Karpas-422 (cell line): ENCODE results near the gene PIK3R1. TPM values are rescaled to one million over a fixed set of nuclear protein-coding genes. Genes with fewer than 3 reads are reported as not detected.
"Not testable (repeated sequence)": the region's sequence is repeated elsewhere in the genome, so short reads cannot be mapped to it uniquely, and the experiment has no call there.

ENCODE experiments used
- DNase-seq: peaks from one replicate; pipeline ENCODE4 v3.0.0-alpha.2; 2015
- H2AFZ ChIP-seq: fragments of 200-600 bp; sonication (generic); 2 replicates; pipeline ENCODE4 v1.6.1; 2014; ENCODE audit warnings: antibody characterized with exemption, low read length, mixed read lengths
- H3K27ac ChIP-seq: fragments of 200-600 bp; sonication (generic); 2 replicates; pipeline ENCODE4 v1.5.1; 2014; ENCODE audit warnings: mild to moderate bottlenecking, low read length, moderate library complexity
- H3K27me3 ChIP-seq: fragments of 200-600 bp; sonication (generic); 2 replicates; pipeline ENCODE4 v1.6.1; 2014; ENCODE audit warnings: low read length, mixed read lengths
- H3K36me3 ChIP-seq: fragments of 200-600 bp; sonication (generic); 2 replicates; pipeline ENCODE4 v1.6.1; 2014; ENCODE audit warnings: low read length, mixed read lengths; ENCODE audit not compliant: insufficient read depth
- H3K4me1 ChIP-seq: fragments of 200-600 bp; sonication (generic); 2 replicates; pipeline ENCODE4 v1.6.1; 2014; ENCODE audit warnings: mild to moderate bottlenecking, low read length, mixed read lengths
- H3K4me2 ChIP-seq: fragments of 200-600 bp; sonication (generic); 2 replicates; pipeline ENCODE4 v1.6.1; 2014; ENCODE audit warnings: low read length, low read depth, mild to moderate bottlenecking; ENCODE audit not compliant: poor library complexity, severe bottlenecking
- H3K4me3 ChIP-seq: fragments of 200-600 bp; sonication (generic); 2 replicates; pipeline ENCODE4 v1.5.1; 2014; ENCODE audit warnings: mild to moderate bottlenecking, antibody characterized with exemption, low read length, mixed read lengths
- H3K79me2 ChIP-seq: fragments of 200-600 bp; sonication (generic); 2 replicates; pipeline ENCODE4 v1.6.1; 2014; ENCODE audit warnings: mild to moderate bottlenecking, low read length, mixed read lengths
- H3K9ac ChIP-seq: fragments of 200-600 bp; sonication (generic); 2 replicates; pipeline ENCODE4 v1.6.0; 2014; ENCODE audit warnings: low read length
- H3K9me2 ChIP-seq: fragments of 200-600 bp; sonication (generic), shearing (Covaris generic); replicated peaks from 2 replicates; pipeline ENCODE4 v1.6.0; 2014; ENCODE audit warnings: mild to moderate bottlenecking, low read length, moderate library complexity; ENCODE audit not compliant: insufficient read depth
- H3K9me3 ChIP-seq: fragments of 300-700, 200-600 bp; sonication (generic); 2 replicates; pipeline ENCODE4 v1.6.1; 2014; ENCODE audit warnings: low read length, mixed read lengths
- H4K20me1 ChIP-seq: fragments of 200-600 bp; sonication (generic); 2 replicates; pipeline ENCODE4 v1.6.1; 2014; ENCODE audit warnings: mild to moderate bottlenecking, antibody characterized with exemption, low read length, low read depth; ENCODE audit not compliant: insufficient read depth
- total RNA-seq: library from RNA; depleted of rRNA; stranded (reverse); fragments of >200 nt; shearing (Covaris generic); gene quantifications from 2 replicates; pipeline ENCODE4 v1.2.3, GENCODE V29; 2014; ENCODE audit warnings: low replicate concordance

The PIK3R1 gene
- total RNA-seq, 1 experiment from 2014 or later: 24.0 TPM

- Histone ChIP-seq H2AFZ (no peak overlapping the region), H3K79me2 (peaks cover 91% of the 10 kb centered on the region), H3K27me3 (no peaks in the 10 kb centered on the region), H3K9me3 (no peaks in the 10 kb centered on the region), H3K4me3 (no peak overlapping the region), H4K20me1 (peaks cover 11% of the 10 kb centered on the region; the same call in 1 of the 2 replicates), H3K9me2 (no peaks in the 10 kb centered on the region), H3K9ac (no peak overlapping the region), H3K27ac (peak overlapping the region; percentile 32; the same call in 1 of the 2 replicates), H3K36me3 (peaks cover 2% of the 10 kb centered on the region; the same call in 1 of the 2 replicates), H3K4me2 (peak overlapping the region; percentile 24), H3K4me1 (peaks cover 28% of the 10 kb centered on the region)
- no peak for DNase-seq
These were observed 16.7 kb downstream of the PIK3R1 start for GRCh38 chr5:68232277-68232676.

- Histone ChIP-seq H3K4me3 (no peak overlapping the region), H3K9me2 (no peaks in the 10 kb centered on the region), H3K79me2 (peaks cover 91% of the 10 kb centered on the region), H3K27ac (peak overlapping the region; percentile 32), H4K20me1 (peaks cover 11% of the 10 kb centered on the region; the same call in 1 of the 2 replicates), H2AFZ (no peak overlapping the region), H3K4me2 (peak overlapping the region; percentile 24), H3K9ac (no peak overlapping the region), H3K27me3 (no peaks in the 10 kb centered on the region), H3K36me3 (peaks cover 2% of the 10 kb centered on the region; the same call in 1 of the 2 replicates), H3K4me1 (peaks cover 32% of the 10 kb centered on the region), H3K9me3 (no peaks in the 10 kb centered on the region)
- DNase-seq: no peak
These were observed 17.5 kb downstream of the PIK3R1 start for GRCh38 chr5:68233075-68233474.

- peaks cover 53% of the 10 kb centered on the region for H3K4me1 ChIP-seq
- H3K27me3 ChIP-seq, H3K9ac ChIP-seq: not testable (repeated sequence)
These were observed 19.7 kb downstream of the PIK3R1 start for GRCh38 chr5:68235229-68235628.

GRCh38 chr5:68237715-68238114, 22.2 kb downstream of the PIK3R1 start:
- no peaks in the 10 kb centered on the region; the same call in 1 of the 2 replicates for H3K36me3 ChIP-seq
- no peak overlapping the region for H2AFZ ChIP-seq
- H4K20me1 ChIP-seq: 0 out of 2 replicates have a peak, but pooled peaks cover under 1% of the 10 kb centered on the region
- H3K4me2 ChIP-seq: no peak overlapping the region
- no peaks in the 10 kb centered on the region for H3K9me3 ChIP-seq
- no peaks in the 10 kb centered on the region for H3K9me2 ChIP-seq
- no peak for DNase-seq
- no peak overlapping the region for H3K27ac ChIP-seq
- peaks cover 44% of the 10 kb centered on the region for H3K4me1 ChIP-seq
- H3K9ac ChIP-seq: no peak overlapping the region
- H3K27me3 ChIP-seq: no peaks in the 10 kb centered on the region
- no peak overlapping the region for H3K4me3 ChIP-seq
- peaks cover 80% of the 10 kb centered on the region for H3K79me2 ChIP-seq

More at GRCh38 chr5:68235229-68235628, 19.7 kb downstream of the PIK3R1 start:
- peaks cover 85% of the 10 kb centered on the region for H3K79me2 ChIP-seq
- not testable (repeated sequence) for H3K27ac ChIP-seq, DNase-seq, H2AFZ ChIP-seq, H3K4me2 ChIP-seq, H3K4me3 ChIP-seq, H3K9me2 ChIP-seq, H3K36me3 ChIP-seq, H3K9me3 ChIP-seq
- peaks cover 11% of the 10 kb centered on the region; the same call in 1 of the 2 replicates for H4K20me1 ChIP-seq

GRCh38 chr5:68239487-68239886, 23.9 kb downstream of the PIK3R1 start:
- H3K36me3 ChIP-seq: no peaks in the 10 kb centered on the region
- H3K27ac ChIP-seq: peak overlapping the region; percentile 42
- H3K4me2 ChIP-seq: peak overlapping the region; percentile 52
- H3K4me1 ChIP-seq: peaks cover 44% of the 10 kb centered on the region
- DNase-seq: peak; percentile 66
- H3K79me2 ChIP-seq: peaks cover 78% of the 10 kb centered on the region
- H4K20me1 ChIP-seq: no peaks in the 10 kb centered on the region
- H2AFZ ChIP-seq: no peak overlapping the region
- peak overlapping the region; percentile 13; the same call in 1 of the 2 replicates for H3K4me3 ChIP-seq
- no peaks in the 10 kb centered on the region for H3K27me3 ChIP-seq
- H3K9me2 ChIP-seq: no peaks in the 10 kb centered on the region
- no peaks in the 10 kb centered on the region for H3K9me3 ChIP-seq
- H3K9ac ChIP-seq: peak overlapping the region; percentile 48; the same call in 1 of the 2 replicates

- no peaks in the 10 kb centered on the region for H3K36me3 ChIP-seq
- peak; percentile 55 for DNase-seq
- no peak overlapping the region for H3K9ac ChIP-seq
- peak overlapping the region; percentile 42 for H3K27ac ChIP-seq
- no peaks in the 10 kb centered on the region for H3K9me3 ChIP-seq
- H3K9me2 ChIP-seq: no peaks in the 10 kb centered on the region
- H3K4me3 ChIP-seq: no peak overlapping the region
- H3K79me2 ChIP-seq: peaks cover 80% of the 10 kb centered on the region
- H3K4me2 ChIP-seq: peak overlapping the region; percentile 31
- H2AFZ ChIP-seq: no peak overlapping the region
- H3K27me3 ChIP-seq: no peaks in the 10 kb centered on the region
- peaks cover 44% of the 10 kb centered on the region for H3K4me1 ChIP-seq
- H4K20me1 ChIP-seq: no peaks in the 10 kb centered on the region
These were observed 24.6 kb downstream of the PIK3R1 start for GRCh38 chr5:68240202-68240601.

GRCh38 chr5:68240771-68241170, 25.2 kb downstream of the PIK3R1 start:
- no peak for DNase-seq
- Histone ChIP-seq H4K20me1 (no peaks in the 10 kb centered on the region), H3K4me2 (peak overlapping the region; percentile 31), H3K79me2 (peaks cover 81% of the 10 kb centered on the region), H3K27me3 (no peaks in the 10 kb centered on the region), H3K27ac (peak overlapping the region; percentile 42), H3K9me2 (no peaks in the 10 kb centered on the region), H3K4me1 (peaks cover 44% of the 10 kb centered on the region), H3K9me3 (no peaks in the 10 kb centered on the region), H3K36me3 (no peaks in the 10 kb centered on the region), H2AFZ (no peak overlapping the region), H3K4me3 (no peak overlapping the region), H3K9ac (no peak overlapping the region)

GRCh38 chr5:68242743-68243142, 27.2 kb downstream of the PIK3R1 start:
- Histone ChIP-seq H3K9ac (no peak overlapping the region), H3K27me3 (no peaks in the 10 kb centered on the region), H3K9me3 (no peaks in the 10 kb centered on the region), H2AFZ (no peak overlapping the region), H3K9me2 (no peaks in the 10 kb centered on the region), H3K79me2 (peaks cover 75% of the 10 kb centered on the region), H3K4me3 (no peak overlapping the region), H3K36me3 (no peaks in the 10 kb centered on the region), H3K4me2 (no peak overlapping the region), H4K20me1 (no peaks in the 10 kb centered on the region), H3K27ac (no peak overlapping the region), H3K4me1 (peaks cover 43% of the 10 kb centered on the region)
- no peak for DNase-seq
